ENCODE measurements around the gene MIB2.
A peak's percentile ranks its signal among the peaks of the same experiment; 100 is the strongest.
"Not testable (repeated sequence)": the region's sequence is repeated elsewhere in the genome, so short reads cannot be mapped to it uniquely, and the experiment has no call there.

Gene MIB2

DNA sequence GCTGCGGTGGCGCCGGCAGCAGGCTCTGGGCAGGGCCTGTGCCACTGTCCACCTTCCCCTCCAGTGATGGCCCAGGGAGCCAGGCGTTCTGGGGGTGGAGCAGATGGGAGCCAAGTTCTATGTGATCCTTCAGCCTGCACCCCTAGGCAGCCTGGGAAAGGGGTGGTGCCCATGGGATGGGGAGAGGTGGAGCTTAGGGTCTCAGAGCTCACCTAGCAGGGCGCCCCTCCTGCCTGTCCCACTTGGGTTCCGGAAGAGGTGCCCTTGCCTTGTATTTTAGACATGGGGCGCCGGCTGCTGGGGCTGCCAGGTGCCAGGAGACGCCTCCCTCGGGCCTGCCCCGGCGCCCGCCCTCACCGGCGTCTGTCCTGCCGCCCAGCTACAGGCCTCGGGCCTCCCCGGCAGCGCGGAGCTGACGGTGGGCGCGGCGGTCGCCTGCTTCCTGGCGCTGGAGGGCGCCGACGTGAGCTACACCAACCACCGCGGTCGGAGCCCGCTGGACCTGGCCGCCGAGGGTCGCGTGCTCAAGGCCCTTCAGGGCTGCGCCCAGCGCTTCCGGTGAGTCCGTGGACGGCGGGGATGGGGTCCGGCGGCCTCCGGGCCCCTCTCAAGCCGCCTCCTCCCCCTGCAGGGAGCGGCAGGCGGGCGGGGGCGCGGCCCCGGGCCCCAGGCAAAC, 13.6 kb downstream of the MIB2 start:
- peak; percentile 25 for DNase-seq

DNA sequence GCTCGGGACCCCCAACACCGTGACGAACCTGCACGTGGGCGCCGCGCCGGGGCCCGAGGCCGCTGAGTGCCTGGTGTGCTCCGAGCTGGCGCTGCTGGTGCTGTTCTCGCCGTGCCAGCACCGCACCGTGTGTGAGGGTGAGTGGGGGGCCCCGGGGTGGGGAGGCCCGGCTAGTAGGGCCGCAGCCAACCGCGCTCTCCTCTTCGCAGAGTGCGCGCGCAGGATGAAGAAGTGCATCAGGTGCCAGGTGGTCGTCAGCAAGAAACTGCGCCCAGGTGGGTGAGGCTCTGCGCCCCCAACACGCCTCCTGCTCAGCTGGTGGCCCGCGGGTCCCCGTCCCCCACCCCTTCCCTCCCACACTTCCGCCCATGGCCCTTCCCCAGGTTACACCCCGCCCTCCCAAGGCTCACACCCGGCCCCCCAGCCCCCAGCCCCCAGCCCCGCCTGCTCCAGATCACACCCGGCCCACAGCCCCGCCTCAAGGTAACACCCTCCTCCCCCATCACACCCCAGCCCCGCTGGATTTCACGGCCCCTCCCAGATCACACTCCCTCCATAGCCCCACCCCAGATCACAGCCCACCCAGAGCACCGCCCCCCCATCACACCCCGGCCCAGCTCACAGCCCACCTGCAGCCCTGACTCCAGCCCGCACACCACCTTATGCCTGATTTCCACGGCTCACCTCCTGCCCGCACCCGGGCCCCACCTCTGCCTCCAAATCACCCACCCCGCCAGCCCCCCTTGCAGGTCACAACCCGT, 14.3 kb downstream of the MIB2 start:
- DNase-seq: peak; percentile 73

DNA sequence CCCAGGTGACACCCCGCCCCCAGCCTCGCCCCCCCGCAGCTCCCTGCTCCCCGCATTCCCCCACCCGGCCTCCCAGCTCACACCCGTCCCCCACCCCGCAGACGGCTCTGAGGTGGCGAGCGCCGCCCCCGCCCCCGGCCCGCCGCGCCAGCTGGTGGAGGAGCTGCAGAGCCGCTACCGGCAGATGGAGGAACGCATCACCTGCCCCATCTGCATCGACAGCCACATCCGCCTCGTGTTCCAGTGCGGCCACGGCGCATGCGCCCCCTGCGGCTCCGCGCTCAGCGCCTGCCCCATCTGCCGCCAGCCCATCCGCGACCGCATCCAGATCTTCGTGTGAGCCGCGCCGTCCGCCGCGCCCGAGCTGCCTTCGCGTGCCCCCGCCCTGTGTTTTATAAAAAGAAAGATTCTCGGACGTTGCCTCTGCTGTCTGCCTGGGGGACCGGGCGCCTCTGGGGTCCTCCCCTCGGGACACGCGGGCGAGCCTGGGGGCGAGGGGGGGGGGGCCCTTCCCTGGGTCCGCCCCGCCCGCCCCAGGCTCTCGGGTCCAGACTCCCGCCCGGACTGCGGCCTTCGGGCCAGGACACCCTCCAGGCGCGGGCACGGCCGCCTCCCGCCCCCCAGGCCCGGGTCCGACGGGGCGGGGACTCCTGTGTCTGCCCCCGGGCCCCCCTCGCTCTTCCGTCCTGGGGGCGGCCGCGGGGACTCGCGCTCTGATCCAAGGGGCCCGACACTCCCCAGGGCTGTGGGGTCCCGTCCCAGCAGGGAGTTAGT, 15.1 kb downstream of the MIB2 start:
- DNase-seq: peak; percentile 90

DNA sequence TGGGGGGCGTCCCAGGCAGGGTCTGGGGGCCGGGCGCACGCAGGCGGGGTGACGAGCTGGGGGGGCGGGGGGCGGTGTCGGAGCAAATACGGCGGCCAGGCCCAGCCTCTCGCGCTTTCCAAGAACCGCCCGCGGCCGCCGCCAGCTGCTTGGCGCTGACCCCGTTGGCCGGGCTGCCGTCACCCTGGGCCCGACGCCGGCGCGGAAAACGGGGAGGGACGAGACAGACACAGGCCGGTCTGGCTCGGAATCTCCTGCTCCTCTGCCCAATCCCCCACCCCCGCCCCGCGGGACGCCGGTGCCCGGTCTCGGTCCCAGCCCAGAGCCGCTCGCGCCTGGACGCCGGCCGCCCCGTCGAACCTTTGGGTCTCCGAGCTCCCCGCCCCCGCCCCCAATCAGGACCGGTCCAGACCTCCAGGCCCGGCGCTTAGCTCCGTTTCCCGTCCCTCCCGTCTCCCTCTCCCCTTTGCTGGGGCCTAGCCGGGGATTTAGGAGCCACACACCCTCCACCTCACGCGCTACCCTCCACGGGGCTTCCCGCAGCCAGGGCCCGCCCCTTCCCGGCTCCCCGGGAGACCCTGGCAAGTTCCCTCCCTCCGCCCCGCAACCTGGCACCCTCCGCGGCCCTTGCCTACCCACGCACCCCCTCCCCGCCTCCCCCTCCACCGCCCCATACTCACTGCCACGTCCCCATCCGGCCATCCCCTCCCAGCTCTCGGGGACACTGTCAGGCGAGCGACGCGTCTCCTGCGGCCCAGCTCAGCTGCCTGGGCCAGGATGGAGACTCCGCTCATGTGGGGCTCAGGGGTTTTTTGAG, 15.9 kb downstream of the MIB2 start:
- peak; percentile 32 for DNase-seq

DNA sequence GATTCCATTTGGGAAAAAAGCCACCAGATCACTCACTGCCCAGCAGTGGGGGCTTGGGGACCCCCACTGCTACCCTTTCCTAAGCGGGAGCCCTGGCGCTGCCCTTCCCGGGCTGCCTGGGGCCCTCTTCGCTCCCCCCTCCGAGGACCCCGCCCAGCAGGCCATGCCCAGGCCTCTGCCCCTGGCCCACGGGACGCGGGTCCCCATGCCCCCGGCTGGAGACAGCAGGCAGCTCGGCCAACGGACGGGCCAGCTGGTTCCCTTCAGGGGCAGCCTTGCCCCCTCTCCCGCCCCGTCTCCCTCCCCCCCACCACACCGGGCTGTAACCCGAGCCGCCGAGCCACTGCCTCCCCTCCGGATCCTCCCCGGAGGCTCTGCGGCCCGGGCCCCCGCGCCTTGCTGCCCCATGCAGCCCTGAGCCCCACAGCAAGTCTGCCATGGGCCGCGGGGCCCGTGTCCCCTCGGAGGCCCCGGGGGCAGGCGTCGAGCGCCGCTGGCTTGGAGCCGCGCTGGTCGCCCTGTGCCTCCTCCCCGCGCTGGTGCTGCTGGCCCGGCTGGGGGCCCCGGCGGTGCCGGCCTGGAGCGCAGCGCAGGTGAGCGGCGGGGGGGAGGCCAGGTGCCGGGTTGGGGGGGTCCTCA, 16.6 kb downstream of the MIB2 start, which contains the start of gene MMP23B:
Gene MMP23B, plus strand, starts transcription at position 392 of the 639 bp plus-strand sequence. Its CDS starts 46 bp downstream, at position 438.
- no peak for DNase-seq

DNA sequence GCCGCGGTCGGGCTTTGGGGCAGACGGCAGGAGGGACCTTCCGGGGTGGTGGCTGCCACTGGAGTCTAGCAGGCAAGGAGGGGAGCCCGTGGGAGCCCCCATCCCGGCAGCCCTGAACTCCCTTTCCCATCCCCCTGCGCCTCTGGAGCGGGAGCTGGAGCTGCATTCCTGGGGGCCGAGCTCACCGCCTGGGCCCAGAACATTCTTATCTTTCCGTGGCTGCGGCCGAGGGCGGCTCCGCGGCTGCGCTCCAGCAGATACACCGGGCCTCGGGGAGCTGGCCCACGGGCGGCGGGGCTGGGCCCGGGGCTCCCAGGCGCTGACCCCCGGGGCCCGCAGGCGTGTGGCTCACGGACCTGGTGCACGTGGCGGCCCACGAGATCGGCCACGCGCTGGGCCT, 18.1 kb downstream of the MIB2 start:
- DNase-seq: not testable (repeated sequence)

DNA sequence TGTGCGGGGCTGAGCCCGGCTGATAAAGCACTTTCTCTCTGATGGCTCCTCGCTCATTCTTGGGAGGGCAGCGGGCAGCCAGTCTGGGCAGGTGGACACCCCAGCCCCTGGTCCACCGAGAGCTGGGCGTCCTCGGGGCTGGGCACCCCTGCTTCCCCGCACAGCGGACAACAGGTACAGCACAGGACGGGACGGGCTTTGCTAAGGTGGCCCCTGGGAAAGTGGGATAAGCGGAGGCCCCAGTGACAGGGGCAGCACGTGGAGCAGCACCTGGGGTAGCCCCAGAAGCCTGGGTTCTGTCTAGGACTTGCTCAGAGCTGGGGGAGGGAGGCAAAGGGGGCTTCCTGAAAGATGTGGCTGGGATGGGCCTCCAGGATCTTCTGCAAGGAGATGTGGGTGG, 19.3 kb downstream of the MIB2 start:
- DNase-seq: not testable (repeated sequence)

DNA sequence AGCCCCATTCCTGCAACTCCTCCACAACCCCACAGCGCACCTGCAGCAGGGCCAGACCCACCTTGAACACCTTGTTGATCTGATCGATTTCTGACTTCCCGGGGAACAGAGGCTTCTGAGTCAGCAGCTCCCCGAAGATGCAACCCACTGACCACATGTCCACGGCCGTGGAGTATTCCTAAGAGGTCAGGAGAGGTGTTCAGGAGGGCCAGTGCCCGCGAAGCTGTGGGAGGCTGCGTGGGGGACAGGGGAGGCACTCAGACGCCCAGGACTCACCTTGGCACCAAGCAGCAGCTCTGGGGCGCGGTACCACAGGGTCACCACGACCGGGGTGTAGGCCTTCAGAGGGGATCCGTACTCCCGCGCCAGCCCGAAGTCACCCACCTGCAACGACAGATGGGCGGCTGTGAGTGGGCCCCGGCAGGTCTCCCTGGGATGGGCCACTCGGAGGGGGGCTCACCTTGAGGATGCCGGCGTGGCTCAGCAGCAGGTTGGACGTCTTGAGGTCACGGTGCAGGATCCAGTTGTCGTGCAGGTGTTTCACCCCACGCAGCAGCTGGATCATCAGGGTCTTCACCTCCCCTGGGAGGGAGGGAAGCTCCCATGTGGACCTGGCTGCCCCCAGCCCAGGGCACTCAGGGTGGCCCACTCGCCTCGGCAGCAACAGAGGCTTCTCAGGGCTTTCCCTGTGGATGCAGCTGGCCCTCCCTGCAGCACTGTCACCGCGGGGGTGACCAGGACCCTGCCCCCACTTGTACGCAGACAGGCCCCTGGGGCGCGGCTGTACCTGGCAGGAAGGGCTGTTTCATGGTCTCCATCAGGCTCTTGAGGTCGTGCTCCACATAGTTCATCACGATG, 21.6 kb downstream of the MIB2 start:
- not testable (repeated sequence) for DNase-seq

DNA sequence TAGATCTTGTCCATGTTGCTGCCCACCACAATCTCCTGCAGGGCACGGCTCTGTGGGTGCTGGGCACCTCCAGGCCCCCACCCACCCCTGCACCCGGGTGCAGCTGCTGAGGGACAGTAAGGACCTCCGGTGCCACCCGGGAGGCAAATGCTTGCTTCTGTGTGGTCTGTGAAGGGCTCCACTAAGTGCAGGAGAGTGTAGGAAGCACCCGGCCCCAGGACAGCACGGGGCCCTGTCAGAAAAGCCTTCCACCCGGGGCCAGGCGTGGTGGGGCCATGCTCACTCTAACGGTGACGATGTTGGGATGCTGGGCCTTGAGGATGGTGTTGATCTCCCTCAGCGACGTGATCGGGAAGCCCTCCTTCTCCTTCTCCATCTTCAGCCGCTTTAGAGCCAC, 22.2 kb downstream of the MIB2 start:
- DNase-seq: not testable (repeated sequence)

DNA sequence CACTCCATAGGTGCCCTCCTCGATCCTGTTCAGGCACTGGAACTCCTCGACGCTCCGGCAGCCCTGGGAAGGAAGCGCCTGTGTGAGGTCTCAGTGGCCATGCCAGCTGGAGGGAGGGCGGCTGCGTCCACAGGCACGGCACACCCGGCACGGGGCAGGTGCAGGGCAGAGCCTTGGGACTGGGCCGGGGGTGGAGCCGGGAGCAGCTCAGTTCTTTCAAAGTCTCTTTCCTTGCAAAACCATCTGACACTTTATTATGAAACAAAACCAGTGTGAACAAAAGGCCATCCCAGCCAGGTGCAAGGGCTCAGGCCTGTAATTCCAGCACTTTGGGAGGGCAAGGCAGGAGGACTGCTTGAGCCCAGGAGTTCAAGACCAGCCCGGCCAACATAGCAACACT, 23.2 kb downstream of the MIB2 start:
- DNase-seq: not testable (repeated sequence)

DNA sequence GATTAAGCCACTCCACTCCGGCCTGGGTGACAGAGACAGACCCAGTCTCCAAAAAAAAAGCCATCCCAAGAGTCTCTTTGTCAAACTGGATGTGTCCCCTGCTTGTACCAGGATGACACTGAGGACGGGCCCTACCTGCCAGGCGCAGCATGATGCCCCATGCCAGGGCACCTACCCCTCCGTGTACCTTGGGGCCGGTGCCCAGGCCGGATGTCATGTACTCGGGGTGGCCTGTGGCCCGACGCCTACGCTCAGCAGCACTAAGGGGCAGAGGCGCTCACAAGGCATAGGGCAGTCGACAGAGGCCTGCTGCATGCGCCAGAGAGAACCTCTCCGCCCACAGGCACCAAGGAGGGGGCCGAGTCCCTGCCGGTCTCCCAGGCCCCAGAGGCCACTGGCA, 24.1 kb downstream of the MIB2 start:
- not testable (repeated sequence) for DNase-seq

DNA sequence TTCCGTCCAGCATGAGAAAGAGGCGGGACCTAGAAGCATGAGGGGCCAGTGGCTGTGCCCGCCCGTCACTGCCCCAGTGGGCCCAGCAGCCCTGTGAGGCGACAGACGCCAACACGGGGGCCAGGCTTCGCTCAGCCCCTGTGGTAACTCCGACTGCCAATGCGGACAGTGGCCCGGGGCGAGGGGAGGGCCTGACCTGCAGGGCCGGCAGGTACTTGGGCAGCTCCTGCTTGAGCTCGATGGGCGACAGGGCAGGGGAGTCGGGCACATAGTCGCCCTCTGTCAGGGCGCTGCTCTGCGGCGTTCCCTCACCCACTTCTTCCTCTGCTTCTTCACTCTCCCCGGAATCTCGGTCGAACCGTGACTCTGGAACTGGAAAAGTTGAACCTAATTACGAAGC, 24.8 kb downstream of the MIB2 start:
- not testable (repeated sequence) for DNase-seq

DNA sequence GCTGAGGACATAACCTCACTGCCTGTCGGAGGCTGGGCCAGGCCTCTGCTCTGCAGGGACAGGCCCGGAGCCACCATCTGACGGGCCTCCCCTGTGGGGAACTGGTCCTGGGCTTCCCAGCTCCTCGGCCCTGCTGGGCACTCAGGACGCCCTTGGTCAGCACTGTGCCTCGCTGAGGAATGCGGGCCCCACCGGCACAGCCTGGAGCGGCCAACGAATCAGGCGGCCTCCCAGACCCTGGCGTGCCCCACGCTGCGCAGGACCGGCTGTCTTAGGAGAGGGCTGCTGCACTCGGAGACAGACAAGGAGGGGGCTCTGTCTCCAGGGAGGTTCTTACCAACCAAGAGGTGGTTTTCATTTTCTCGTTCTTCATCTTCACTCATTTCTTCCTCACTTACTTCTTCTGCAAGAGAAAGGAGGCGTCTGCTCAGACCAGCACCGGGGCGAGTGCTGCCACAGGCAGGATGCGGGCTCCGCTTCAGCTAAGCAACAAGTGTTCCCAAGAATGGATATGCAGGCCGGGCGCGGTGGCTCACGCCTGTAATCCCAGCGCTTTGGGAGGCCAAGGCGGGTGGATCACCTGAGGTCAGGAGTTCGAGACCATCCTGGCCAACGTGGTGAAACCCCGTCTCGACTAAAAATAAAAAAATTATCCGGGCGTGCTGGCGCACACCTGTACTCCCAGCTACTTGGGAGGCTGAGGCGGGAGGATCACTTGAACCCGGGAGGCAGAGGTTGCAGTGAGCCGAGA, 25.6 kb downstream of the MIB2 start:
- not testable (repeated sequence) for DNase-seq

DNA sequence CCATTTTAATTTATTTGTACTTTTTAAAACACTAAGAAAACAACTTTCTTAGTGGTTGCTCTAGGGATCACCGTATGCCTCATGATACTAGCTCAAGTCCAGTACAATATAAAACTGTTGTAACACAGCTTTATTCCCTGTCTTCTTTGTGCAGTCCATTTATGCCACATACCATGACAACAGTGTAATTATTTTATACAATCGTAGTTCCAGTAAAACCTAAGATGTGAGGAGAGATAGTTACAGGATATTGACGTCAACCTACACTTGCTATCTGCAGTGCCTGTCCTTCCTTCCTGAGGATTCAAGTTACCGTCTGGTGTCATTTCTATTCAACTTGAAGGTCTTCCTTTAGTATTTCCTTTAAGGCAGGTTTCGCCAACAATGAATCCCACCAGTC, 31.0 kb downstream of the MIB2 start:
- DNase-seq: not testable (repeated sequence)

DNA sequence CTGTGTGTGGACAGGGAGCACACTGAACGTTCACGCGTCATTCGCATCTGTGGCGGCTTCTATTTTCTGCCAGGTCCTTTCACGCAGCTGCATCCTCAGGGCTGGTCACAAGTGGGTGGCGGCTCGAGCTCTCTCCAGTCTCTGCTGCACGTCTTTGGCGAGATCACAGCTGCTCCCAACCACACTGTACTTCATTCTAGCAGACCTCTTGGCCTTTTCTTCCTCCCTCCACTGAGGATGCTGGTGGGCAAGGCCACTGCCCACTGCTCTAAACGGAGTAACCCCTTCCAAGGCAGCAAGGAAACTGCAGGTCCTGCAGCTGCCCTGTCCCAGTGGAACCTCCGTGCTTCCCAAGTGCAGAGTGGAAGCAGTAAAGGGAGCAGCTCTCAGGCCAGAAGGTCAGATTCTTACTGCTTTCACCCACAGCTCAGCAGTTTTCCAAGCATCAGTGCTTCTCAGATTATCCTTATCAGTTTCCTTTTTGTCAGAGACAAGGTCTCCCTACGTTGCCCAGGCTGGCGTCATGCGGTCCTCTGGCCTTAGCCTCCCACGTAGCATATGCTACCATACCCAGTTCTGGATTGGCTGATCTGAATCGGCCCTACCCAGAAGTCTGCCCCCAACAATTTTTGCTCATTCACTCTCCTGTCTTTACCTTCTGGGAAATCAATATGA, 32.4 kb downstream of the MIB2 start:
- not testable (repeated sequence) for DNase-seq

DNA sequence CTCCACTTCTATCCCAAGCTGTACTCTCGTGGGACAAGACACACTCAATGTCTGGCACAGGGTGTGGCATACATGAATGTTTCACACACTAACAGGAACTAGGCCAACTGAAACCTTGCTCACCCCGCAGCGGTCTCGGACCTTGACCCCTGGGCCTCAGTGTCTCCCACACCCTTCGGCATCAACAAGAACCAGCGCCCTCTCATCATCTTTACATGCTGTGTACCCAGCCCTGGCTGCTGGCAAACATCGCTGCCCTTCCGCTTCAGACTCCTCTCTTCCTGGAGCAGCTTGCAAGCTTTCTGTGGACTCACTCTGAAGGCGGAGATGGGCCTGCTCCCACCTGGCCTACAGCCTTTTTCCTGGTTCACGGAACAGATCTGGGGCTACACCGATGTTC, 33.0 kb downstream of the MIB2 start:
- not testable (repeated sequence) for DNase-seq

DNA sequence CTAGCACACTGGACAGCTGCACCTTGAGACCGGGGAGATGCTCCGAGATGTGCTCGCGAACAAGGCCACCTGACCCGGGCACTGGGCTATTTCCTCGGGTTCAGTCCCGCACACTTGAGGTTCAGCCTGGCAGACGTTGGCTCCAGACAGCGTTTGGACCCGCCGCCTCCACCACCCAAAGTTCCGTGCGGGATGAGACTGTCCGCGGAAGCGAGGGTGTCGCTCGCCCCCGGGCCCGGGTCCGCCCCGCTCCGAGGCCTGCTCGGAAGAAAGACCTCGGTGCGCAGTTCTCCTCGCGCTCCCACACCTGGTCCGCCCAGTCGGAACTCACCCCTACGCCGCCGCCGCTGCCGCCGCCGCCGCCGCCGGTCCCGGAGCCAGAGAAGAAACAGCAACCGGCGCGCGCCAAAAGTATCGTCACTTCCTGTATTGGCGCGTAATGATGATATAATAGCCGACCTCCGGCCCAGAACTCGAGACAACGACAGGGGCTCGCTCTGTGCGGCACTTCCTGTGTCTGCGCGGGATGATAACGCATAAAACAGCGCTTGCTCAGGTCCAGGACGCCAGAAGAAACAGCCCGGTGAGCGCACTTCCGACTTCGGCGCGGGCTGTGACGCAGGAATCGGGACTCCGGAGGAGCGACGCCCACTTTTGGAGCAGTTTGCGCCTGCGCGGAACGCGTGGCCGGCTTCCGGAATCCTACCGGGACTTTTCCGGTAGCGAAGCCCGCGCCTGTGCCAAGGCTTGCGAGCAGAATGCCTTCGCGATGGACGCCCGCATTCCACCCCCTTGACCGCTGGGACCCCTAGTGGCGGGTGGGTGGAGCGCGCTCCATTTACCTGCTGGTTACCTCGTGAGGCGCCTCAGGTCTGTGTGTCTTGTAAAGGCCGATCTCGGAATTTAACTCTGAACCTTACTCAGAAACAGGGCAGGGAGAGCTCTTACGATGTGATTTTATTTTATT, 43.6 kb downstream of the MIB2 start, which contains the start of gene CDK11B:
Gene CDK11B, minus strand, starts transcription at position 422 of the 967 bp plus-strand sequence. CDS start 1,519 bp downstream, outside the sequence.
- DNase-seq: peak; percentile 93

DNA sequence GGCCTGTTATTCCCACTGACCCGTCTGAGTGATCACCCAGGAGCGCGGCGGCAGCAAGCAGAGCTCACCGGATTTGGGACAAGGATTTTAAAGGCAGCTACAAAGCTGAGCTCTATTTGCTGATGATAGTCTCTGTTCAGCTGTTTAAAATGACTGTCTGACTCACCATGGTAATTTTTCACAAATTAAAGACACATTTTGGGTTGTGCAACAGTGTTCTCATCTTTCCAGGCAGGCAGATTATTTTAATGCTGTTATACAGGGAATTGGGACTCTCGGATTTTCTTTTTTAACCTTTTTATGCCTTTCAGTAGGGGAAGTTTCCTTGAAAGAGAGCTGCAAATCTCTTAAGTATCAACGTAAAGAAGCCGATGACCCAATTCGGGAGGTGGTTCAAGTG, 47.1 kb downstream of the MIB2 start:
- DNase-seq: not testable (repeated sequence)

All from T-helper 9 cell (primary cell).